Esophagus squamous epithelium (tissue), 4 donors: Measurements from ENCODE around the gene PRRT1.

Experiments
- CTCF ChIP-seq, 6 experiments: fragments of 450-650 bp in 4 of 6; fragments of 200-600 bp in 2 of 6; sonication (generic) in 2 of 6; IDR thresholded peaks; one replicate each; pipeline ENCODE4 v1.5.1; 2016 to 2019; ENCODE audit warnings: antibody characterized with exemption in 6 of 6, mild to moderate bottlenecking in 4 of 6, moderate library complexity in 4 of 6
- POLR2A ChIP-seq, 4 donors: fragments of 450-650 bp; IDR thresholded peaks; one replicate each; pipeline ENCODE4 v1.6.1; 2017; ENCODE audit warnings: antibody characterized with exemption in 4 of 4, mild to moderate bottlenecking in 4 of 4, moderate library complexity in 3 of 4

GRCh38 chr6:32102255-32102654 lies 49.5 kb downstream of the PRRT1 start:
- TF ChIP-seq CTCF (IDR thresholded peaks at IDR 0.05) (no peak), POLR2A (IDR thresholded peaks at IDR 0.05) (no peak)
